ENCODE data around the gene ZRSR2.

ZRSR2 gene

DNA sequence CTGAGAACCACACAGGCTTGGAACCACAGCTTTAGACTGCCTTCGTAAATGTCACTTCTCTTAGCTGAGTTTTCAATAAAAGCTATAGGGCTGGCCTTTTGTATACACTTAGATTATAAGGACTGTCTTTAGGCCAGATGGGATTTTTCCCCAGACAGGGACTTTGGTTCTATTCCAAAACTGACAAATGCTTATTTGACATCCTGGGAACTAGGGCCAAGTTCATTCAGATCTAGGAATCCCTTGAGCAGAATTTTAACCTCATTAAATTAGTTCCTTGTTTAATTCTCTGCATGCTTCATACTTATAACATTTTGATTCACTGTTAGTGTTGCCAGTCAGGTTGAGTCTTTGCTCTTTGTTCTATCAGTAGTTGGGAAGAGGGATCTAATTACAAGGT, 23.1 kb downstream of the ZRSR2 start:
- TF ChIP-seq, protein P1, sequence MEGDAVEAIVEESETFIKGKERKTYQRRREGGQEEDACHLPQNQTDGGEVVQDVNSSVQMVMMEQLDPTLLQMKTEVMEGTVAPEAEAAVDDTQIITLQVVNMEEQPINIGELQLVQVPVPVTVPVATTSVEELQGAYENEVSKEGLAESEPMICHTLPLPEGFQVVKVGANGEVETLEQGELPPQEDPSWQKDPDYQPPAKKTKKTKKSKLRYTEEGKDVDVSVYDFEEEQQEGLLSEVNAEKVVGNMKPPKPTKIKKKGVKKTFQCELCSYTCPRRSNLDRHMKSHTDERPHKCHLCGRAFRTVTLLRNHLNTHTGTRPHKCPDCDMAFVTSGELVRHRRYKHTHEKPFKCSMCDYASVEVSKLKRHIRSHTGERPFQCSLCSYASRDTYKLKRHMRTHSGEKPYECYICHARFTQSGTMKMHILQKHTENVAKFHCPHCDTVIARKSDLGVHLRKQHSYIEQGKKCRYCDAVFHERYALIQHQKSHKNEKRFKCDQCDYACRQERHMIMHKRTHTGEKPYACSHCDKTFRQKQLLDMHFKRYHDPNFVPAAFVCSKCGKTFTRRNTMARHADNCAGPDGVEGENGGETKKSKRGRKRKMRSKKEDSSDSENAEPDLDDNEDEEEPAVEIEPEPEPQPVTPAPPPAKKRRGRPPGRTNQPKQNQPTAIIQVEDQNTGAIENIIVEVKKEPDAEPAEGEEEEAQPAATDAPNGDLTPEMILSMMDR (IDR thresholded peaks at IDR 0.05): no peak

DNA sequence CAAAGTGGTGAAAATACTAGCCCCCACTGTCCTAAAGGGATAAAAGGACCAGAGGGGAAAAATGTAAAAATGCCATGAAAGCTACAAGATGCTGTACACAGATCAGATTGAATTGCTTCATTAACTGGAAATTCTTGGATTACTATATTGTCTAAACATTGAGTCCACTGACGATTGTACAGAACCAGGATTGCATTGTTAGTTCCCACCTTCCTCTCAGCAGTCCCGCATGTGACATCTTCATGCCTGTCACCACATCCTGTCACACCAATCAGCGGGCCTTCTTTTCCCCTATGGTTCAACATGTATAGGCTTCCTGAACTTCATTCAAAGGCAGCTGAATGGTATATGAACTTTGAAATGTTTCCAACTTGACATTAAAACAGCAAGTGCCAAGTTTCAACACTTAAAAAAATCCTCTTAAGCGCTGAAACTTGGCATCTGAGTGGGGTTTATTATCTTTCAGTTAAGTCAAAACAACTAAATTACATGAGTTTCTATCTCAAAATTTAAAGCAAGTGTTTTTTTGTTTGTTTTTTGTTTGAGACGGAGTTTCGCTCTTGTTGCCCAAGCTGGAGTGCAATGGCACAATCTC, 24.6 kb downstream of the ZRSR2 start:
- TF ChIP-seq, protein P1 (IDR thresholded peaks at IDR 0.05): no peak

DNA sequence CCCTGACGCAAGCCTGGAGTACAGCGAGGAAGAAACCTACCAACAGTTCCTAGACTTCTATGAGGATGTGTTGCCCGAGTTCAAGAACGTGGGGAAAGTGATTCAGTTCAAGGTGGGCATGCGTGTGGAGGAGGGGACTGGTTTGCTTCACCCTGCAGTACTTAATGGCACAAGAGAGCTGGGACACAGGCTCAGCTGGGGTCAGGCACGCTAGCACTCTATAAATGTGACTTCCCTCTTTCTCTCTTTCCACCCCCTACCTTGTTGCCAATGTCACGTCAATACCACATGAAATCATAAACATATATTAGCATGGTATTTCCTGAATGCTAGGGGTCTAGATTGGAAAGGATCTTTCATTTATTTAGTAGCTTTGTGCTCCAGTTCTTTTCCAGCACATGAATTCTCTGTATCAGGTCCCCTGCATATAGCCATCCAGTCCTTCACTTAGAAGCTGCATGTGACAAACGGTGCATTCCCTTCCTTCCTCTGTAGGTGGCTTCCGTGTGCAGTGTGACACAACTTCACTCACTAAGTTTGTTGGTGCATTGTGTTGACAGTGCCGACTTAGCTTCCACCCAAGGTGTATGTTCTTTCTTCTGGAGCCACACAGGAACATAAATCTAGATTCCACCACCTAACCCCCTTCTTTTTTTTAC, 25.6 kb downstream of the ZRSR2 start:
- TF ChIP-seq, protein P1 (IDR thresholded peaks at IDR 0.05): no peak; the same call in 1 of the 2 replicates

- TF ChIP-seq, protein P1 (IDR thresholded peaks at IDR 0.05): no peak; the same call in 1 of the 2 replicates
These were observed 26.1 kb downstream of the ZRSR2 start for GRCh38 chrX:15816438-15816809.

DNA sequence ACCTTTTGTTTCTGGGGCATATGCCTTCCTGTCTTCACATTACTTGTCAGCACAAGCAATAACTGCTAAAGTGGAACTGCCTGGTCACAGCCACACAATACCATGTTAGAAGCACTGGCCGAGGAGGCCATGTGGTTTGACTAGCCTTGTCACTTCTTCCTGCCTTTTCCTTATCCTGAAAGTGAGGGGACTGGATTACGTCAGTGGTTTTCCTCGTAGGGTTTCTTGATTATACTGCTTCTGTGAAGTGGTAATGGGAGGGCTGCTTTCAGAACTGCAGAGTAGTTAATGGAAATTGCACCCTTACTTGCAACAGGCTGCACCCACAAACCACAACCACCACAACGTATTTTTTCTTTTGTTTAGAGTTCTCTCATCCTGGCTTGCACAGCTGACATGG, 26.6 kb downstream of the ZRSR2 start:
- TF ChIP-seq, protein P1 (IDR thresholded peaks at IDR 0.05): no peak

DNA sequence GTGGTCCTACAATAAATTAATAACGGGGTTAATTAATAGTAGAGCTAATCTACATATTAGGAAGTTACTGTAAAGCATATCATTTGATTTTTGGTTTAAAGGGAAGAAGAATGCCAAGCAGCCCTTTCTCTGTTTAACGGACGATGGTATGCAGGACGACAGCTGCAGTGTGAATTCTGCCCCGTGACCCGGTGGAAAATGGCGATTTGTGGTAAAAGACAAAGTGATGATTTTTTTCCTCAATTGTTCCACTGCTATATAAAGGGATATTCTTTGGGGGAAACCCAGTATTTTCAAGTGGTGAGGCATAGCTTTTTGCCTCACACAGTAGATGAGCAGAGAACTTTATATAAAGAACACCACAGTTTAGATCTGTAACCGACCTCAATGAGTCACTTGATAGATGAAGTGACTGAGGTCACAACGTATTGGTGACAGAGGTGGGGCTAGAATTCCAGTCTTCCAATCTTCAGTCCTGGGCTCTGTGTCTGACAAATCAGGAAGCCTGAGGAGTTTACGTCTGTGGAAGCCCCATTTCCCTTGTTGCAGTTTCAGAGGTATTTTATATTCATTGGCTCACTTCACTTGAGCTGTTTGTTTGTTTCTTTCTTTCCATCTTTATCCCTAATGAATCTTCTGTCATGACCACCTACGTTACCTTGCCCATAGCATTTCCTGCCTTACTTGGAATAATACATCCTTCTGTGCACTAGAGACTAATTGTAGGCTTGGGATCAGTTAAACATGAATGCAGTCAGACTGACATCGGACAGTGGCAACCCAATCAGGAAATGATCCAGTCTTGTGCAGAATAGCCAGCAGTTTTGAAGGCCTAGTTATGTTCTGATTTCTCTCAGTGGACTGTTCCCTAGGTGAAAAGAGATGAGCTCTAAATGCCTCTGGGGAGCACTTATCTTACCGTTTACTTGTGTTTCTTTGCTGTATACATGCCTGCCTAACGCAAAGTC, 30.1 kb downstream of the ZRSR2 start:
- TF ChIP-seq, protein P1 (IDR thresholded peaks at IDR 0.05): no peak

- TF ChIP-seq, protein P1 (IDR thresholded peaks at IDR 0.05): no peak
These were observed 32.6 kb downstream of the ZRSR2 start for GRCh38 chrX:15822922-15823321.

Measured in LNCAP (cell line).